D721Med (cell line): ENCODE measurements around the gene PELI2.

Source experiments
- DNase-seq: peaks from one replicate; pipeline ENCODE4 v3.0.0; 2011; ENCODE audit warnings: low spot score; ENCODE audit not compliant: insufficient read length
- FAIRE-seq: peaks from 2 replicates; lab custom pipeline; 2011; peaks lifted over from hg19 to GRCh38; lab: Jason Lieb, UNC
- TF ChIP-seq, protein P1 (sequence below): IDR thresholded peaks from 2 replicates; pipeline ENCODE4 v1.5.1; 2012; ENCODE audit warnings: mild to moderate bottlenecking, control low read depth; ENCODE audit not compliant: insufficient read depth; ENCODE audit errors: missing control alignments

PELI2 gene

GRCh38 chr14:56168007-56168616, 49.9 kb downstream of the PELI2 start:
- FAIRE-seq, result no peak

DNA sequence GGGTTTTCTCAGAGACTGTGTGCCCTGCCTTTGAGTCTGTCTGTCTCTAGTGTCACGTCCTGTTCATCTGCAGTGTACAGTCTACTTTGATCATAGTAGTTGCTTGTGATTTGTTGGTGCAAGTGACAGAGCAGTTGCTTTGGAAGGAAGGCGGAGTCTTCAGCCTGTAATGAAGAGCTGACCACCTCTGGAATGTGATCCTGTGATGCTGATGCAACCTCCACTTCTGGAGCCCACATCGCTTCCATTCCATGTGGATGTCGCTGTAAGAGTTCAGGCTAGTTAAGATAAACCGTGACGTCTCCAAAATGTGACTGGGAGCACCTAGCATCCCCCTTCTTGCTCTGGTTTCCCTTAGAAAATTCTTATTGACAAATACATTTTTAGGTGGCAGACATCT, 51.8 kb downstream of the PELI2 start:
- FAIRE-seq (no peak), DNase-seq (no peak)
- TF ChIP-seq, protein P1, sequence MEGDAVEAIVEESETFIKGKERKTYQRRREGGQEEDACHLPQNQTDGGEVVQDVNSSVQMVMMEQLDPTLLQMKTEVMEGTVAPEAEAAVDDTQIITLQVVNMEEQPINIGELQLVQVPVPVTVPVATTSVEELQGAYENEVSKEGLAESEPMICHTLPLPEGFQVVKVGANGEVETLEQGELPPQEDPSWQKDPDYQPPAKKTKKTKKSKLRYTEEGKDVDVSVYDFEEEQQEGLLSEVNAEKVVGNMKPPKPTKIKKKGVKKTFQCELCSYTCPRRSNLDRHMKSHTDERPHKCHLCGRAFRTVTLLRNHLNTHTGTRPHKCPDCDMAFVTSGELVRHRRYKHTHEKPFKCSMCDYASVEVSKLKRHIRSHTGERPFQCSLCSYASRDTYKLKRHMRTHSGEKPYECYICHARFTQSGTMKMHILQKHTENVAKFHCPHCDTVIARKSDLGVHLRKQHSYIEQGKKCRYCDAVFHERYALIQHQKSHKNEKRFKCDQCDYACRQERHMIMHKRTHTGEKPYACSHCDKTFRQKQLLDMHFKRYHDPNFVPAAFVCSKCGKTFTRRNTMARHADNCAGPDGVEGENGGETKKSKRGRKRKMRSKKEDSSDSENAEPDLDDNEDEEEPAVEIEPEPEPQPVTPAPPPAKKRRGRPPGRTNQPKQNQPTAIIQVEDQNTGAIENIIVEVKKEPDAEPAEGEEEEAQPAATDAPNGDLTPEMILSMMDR, result no peak

More at GRCh38 chr14:56168007-56168616, 49.9 kb downstream of the PELI2 start:
- TF ChIP-seq, protein P1, result no peak
- no peak for DNase-seq

GRCh38 chr14:56170877-56171422, 52.7 kb downstream of the PELI2 start:
- FAIRE-seq (no peak), DNase-seq (no peak)
- TF ChIP-seq, protein P1, result no peak

GRCh38 chr14:56172074-56172473, 53.9 kb downstream of the PELI2 start:
- FAIRE-seq, result no peak
- TF ChIP-seq, protein P1, result no peak
- DNase-seq, result no peak

DNA sequence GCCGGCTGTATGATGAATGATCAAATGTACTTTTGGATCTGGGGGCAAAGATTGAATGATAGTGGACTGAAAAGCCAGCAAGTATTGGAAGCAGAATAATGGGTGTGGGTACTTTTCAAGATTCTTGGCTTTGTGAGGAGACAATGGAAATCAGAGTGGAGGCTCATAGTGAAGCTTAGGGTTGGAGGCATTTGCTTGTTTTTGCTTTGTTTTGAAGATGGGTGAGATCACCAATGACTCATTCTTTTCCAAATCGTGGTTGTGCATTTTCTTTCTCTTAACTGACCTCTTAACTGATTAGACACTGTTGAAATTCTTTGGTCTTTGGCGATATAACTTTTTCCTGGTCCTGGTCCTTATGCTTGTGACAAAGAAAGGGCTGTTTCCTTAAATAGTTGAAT, 54.4 kb downstream of the PELI2 start:
- TF ChIP-seq, protein P1, result no peak
- no peak for FAIRE-seq
- no peak for DNase-seq

DNA sequence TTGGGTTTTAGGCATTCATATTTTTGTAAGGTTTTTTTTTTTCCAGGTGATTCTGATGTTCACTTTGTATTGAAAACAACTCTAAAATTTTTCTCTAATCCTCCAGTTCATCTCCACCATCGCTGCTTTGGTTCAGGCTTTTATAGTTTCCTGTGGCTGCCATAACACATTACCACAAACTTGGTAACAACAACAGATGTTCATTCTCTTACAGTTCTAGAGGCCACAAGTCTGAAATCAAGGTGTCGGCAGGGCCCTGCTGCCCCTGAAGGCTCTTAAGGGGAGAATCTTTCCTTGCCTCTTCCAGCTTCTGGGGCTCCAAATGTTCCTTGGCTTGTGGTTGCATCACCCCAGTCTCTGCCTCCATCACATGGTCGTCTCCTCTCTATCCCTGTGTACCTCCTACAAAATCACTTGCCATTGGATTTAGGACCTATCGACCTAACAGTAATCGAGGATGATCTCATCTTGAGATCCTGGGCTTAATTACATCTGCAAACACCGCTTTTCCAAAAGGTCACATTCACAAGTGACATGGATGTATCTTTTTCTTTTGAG, 55.2 kb downstream of the PELI2 start:
- FAIRE-seq (no peak), DNase-seq (no peak)
- TF ChIP-seq, protein P1, result no peak

GRCh38 chr14:56175773-56176172, 57.6 kb downstream of the PELI2 start:
- FAIRE-seq (no peak), DNase-seq (no peak)
- TF ChIP-seq, protein P1, result no peak
